Prostate gland (tissue), 2 donors: Measurements from ENCODE around the gene TSPYL4.

Source experiments
- CTCF ChIP-seq, 4 experiments: fragments of 200-600 bp in 2 of 4; fragments of 450-650 bp in 2 of 4; sonication (generic) in 2 of 4; IDR thresholded peaks; 1 replicate in 3 of 4; 2 replicates in 1 of 4; pipeline ENCODE4 v1.5.1; 2016 to 2019; ENCODE audit warnings: antibody characterized with exemption in 4 of 4, mild to moderate bottlenecking in 2 of 4, moderate library complexity in 2 of 4
- POLR2A ChIP-seq: fragments of 450-650 bp; IDR thresholded peaks from one replicate; pipeline ENCODE4 v1.6.1; 2016; ENCODE audit warnings: antibody characterized with exemption, mild to moderate bottlenecking
- POLR2AphosphoS5 ChIP-seq: sonication (generic); formaldehyde crosslinking; IDR thresholded peaks from one replicate; pipeline ENCODE4 v1.6.1; 2017; ENCODE audit warnings: antibody characterized with exemption

GRCh38 chr6:116290799-116291198 is 36.9 kb upstream of the TSPYL4 start:
- TF ChIP-seq CTCF (IDR thresholded peaks at IDR 0.05): no peak
- no peak for TF ChIP-seq POLR2A
- no peak for TF ChIP-seq POLR2AphosphoS5
